ENCODE results near the gene ARHGAP8. TPM values are rescaled to one million over a fixed set of nuclear protein-coding genes. Genes with fewer than 3 reads are reported as not detected.

ARHGAP8 gene
- polyA plus RNA-seq, 10 donors, result 0.78 to 2.4 (median 1.2) TPM

DNA sequence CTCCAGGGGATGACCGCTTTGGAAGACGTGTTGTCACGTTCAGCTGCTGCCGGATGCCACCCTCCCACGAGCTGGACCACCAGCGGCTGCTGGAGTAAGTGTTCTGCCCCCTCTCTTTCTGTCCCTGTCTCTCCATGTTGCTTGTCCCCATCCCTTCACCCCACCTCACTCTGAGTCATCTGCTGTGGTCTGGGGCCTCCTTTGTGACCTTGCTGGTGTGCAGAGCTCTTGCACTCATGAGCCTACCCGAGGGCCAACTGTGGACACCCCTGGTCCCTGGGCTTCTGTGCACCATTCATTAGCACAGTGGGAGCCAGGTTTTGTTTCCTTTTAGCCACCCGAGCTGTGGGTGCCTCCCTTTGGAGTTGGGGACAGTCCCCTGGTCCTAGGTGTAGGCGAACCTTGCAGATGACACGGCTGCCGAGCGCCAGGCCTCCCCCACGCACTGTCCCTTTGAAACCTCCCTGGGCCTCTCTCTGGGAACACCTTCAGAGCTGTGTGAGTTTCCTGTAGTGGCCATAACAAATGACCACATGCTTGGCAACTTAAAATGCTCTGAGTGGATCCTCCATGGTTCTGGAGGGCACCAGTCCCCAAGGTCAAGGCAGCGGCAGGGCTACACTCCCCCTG lies 49.8 kb downstream of the ARHGAP8 start:
- DNase-seq, result no peak

DNA sequence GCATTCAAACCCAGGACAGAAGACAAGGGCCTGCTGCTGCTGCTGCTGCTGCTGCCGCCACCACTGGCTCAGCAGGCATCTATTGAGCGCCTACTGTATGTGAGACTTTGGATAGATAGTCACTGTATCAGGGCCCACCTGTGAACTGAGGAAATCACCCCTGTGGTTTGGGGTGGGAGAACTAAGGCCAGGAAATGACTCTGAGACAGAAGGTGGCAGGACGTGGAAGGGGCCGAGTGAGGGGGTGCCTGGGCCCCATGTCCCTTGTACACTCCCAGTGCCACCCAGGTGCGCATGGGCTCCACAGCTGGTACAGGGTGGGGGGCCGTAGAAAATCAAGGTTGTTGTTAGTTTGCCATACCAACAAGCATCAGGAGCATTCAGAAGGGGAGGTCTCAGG lies 50.6 kb downstream of the ARHGAP8 start:
- no peak for DNase-seq

DNA sequence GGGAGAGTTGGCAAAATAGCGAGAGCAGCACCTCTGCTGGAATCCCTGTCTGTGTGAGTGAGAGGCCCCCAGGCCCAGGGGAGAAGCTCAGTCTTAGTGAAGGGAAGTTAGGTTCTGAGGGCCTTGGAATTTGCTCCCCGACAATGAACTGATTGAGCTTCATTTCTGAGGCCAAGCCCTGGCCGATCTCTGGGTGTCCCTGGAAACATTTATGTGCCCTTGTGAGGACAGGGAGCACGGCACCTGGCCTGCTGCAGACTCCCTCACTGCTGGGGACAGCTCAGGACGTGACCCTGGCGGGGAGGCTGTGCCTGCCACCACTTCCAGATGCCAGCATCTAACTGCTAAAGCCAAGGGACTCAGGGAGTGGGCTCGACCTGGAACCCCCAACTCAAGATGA lies 52.0 kb downstream of the ARHGAP8 start:
- no peak for DNase-seq

DNA sequence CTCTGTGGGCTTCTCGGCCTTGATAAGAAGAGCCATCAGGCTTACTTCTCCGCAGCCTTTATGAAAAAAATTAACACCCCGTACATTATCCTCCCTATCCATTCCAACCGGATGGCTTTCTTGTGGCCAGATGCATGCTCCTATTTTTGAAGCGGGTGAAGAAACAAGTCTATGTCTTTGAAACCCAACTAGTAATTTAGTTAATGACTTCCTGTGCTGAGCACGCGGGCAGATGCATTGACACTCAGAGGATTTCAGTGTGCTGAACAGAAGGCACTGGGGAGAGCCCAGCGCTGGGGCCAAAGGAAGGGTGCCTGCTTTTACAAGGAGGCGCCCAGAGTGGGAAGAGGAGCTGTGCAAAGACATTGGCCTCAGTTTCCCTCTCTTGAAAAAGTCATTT lies 53.3 kb downstream of the ARHGAP8 start:
- no peak for DNase-seq

DNA sequence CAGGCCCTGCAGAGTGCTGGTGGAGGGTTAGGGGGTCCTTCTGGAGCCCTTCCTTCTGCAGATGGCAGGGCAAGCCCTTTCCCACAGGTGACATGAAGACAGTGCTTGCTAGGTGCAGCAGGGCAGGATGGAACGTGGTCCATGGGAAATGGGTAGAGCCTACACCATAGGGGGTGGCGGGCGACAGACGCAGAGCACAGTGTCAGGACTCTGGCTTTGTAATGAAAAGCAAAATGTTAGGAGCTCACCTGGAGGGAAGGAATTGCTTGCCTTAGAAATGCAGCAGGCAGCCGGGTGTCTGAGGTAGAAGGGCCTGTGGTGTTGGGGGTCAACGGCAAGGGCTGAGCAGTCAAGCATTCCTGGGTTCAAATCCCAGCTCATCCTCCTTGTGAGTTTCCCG lies 54.9 kb downstream of the ARHGAP8 start:
- no peak for DNase-seq

DNA sequence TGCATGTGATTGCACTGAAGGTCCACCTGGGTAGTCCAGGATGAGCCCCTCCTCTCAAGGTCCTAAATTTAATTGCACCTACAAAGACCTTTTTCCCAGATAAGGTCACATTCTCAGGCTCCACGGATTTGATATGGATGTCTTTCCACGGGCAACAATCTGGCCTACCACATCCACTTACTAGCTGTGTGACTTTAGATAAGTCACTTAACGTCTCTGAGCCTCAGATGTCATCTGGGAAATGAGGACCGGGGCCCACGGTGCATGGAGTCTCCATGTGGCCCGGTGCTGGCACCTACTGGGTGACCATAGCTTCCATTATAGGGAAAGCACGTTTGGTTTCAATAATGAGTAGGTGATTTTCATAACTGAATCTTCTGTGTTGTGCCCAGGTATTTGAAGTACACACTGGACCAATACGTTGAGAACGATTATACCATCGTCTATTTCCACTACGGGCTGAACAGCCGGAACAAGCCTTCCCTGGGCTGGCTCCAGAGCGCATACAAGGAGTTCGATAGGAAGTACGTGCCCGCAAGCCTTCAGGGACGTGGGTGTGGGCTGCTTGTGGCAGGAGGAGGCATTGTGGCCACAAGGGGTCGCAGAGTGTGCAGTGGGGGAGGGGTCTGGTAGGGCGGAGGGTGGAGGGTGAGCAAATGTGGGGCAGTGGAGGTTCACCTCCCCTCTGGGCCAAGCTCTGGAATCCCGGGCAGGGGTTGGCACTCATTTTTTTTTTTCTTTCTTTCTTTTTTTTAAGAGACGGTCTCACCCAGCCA lies 55.7 kb downstream of the ARHGAP8 start:
- no peak for DNase-seq

DNA sequence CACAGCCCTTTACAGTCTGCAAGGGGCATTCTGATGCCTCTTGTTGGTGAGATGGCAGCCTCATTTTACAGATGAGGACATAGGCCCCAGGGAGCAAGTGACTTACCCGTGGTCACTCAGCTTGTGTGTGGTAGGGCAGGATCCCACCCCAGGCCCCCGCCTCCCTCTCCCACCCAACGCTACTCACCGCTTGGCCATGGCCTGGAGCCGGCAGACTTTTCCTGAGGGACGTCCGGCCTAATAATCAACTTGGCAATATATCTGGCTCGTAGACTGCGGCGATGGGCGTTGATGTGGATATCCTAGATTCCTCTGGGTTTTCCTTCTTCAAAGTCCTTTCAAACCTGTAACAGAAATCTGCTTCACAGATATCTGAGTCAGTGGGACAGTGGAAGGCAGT lies 57.1 kb downstream of the ARHGAP8 start:
- no peak for DNase-seq

DNA sequence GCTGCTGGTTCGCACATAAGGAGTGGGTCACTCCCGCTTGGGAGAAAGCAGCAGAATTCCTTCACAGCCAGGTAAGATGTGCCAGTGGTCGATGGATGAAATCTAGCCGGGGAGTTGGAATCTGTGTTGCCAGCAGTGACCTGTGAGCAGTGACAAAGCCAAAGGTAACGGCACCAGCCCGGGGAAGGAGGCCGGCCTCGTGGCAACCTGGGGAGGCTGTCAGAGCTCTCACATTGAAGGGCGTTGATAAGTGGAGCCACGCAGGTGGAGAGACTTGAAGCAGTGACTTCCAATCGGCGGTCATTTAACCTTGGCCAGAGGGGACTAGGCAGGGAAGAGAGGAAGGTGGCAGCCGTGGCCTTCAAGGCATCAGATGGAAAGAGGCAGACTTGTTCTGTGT lies 58.8 kb downstream of the ARHGAP8 start:
- DNase-seq, result no peak

DNA sequence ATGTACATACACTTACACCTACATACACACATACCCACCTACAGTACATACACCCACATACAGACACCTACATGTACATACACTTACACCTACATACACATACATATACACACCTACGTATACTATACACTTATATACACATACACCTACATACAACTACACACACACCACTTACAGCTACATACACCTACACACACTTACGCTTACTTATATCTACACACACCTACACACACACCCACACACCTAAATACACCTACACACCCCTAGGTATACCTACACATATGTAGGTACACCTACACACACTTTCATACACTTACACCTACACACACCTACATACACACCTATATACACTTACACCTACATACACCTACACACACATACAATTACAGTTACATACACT lies 61.0 kb downstream of the ARHGAP8 start:
- no peak for DNase-seq

DNA sequence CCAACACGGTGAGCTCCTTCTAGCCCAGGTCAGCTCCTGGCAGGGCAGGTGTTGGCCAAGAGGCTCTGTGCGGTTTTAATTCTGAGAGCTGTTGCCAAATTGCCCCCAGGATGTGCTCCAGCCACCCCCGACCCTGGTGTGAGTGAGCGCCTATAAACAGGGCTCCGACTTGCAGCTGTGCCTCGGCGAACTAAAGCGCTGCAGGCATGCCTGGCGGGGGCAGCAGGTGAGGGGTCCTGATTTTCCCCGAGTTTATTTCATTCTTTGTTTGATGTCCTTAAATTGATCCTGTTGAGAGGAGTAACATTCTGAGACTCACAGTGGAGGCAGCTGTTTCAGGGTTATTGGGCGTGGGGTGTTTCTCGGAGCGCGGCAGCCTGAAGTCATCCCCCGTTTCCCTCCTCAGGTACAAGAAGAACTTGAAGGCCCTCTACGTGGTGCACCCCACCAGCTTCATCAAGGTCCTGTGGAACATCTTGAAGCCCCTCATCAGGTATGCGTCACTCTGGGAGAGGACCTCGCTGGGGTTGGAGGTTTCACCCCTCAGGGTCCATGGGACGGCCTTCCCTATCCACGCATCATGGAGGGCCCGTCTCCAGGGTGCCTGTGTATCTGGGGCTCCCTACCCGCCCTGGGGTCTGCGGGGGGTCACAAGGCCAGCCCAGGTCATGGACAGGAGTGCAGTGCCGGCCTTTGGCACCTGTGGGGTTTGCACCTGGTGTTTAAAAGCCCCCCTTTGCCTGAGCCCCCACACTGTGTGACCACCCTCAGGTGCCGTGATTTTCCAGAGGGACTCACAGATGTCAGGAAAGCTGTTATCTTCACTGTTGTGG lies 62.1 kb downstream of the ARHGAP8 start:
- no peak for DNase-seq

DNA sequence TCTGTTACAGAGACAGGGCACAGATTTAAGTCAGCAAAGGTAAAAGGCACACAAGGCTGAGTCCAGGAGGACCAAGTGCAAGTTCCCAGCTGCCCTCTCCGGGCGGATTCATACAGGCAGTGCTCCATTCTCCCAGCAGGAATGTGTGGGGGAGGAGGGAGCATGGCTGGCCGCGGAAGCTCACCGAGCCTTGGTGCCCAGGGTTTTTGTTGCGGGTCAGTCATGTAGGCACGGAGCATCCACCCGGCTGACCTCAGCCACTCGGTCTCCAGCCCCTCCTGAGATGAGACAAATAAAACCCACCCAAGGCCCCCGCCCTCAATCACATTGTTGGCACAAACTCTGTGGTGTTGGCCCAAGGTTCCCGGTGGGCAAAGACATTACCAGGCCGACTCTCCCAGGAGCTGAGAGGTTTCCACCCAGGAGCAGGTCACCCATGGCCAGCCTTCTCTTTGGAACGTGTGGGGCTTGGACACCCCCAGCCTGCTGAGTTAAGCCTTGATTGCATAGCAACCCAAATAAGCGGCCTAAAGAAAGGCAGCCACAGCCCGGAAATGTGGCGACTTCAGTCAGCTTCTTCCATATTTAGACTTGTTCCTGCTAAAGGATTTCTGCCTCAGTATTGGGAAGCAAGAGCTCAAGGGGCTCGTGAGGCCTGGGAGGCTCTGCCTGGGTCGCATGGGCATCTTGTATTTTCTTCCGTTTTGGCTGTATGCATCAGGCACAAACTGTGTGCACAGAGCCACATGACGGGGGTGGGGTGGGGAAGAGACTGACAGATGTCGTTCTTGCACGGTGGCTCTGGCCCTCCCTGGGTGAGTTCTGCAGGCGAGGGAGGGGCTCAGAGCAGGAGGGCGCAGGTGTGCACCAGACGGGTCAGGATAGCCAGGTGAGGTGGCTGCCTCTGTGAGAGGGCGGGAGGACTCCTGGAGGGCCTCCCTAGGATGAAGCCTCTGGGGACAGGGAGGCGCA lies 63.0 kb downstream of the ARHGAP8 start:
- DNase-seq, result no peak

DNA sequence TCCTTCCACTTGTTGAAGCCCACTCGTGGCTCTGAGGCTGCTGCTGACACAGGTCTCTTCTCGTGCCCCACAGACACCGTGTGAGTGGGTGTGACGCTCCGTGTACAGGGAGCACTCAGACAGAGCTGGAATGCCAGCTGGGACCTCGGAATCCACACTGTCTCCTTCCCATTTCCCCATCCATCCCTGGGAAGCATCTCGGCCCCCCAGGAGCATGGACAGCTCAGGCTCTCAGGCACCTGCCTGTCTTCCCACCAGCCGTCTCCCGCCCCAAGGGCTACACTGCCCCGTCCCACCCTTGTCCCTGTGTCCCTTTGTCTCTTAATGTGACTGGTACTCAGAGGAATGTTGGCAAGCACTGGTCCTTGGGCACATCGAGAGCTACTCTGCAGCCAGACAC lies 63.8 kb downstream of the ARHGAP8 start:
- DNase-seq, result no peak

DNA sequence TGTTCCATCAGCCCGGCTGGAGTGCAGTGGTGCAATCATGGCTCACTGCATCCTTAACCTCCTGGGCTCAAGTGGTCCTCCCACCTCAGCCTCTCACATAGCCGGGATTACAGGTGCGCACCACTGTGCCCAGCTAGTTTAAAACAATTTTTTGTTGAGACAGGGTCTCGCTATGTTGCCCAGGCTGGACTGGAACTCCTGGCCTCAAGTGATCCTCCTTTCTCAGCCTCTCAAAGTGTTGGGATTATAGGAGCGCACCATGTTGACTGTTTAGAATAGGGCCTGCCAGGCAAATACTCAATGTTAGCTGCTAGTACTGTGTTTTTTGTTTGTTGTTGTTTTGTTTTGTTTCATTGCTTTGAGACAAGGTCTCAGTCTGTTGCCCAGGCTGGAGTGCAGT lies 66.4 kb downstream of the ARHGAP8 start:
- no peak for DNase-seq

DNA sequence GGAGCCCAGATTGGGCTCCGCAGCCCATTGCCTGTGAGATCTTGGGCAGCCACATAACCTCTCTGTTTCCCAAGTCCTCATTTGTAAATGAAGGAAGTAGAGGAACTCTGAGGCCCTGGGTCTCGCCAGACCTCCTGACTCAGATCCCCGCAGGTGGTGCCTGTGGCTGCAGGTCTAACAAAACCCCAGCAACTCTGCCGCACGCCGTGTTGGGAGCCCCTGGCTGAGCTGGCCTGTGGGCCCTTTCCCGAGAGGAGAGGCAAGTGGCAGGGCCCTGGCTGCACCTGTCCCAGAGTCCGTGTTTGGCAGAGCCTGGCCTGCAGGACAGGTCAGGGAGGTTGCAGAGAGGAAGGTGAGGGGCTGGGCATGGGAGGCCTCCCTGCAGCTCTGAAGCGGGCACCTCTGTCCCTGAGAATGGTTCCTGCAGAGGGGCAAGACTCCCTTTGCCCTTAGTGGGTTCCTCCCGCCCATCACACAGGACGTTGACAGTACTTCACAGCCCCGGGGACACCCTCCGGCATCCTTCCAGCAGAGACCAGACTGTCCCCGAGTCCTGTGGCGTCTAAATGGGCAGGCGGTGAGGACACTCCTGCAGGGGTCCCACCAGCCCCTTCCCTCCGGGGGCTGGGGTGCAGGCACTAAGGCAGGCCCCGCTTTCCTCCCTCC lies 67.7 kb downstream of the ARHGAP8 start:
- no peak for DNase-seq

DNA sequence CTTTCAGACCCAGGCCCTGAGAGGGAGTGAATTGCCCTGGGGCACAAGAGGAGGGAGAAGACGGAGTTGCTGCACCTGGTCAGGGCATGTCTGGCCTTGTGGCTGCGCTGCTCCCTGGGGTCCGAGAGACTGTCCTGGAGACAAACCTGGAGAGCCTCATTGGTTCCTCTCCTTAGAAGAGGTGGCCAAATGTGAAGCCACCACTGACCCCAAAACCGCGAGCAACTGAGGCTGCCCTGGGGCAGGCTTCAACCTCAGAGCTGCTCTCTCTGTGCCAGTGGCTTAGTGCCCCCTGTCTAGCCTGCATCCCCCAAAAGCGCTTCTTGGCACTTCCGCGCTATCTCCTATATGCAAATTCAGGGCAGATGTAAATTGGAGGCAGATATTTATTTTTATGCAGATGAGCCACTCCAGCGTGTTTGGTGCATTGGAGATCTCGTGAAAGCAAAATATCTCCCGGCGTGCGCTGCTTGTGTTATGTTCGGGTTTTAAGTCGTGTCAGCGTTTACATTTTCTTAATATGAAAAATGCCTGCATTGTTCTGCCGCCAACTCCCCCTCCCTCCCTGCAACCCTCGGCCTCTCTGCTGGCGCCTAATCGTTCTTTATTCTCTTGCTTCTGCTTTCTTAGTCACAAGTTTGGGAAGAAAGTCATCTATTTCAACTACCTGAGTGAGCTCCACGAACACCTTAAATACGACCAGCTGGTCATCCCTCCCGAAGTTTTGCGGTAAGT lies 69.5 kb downstream of the ARHGAP8 start:
- DNase-seq, result no peak

DNA sequence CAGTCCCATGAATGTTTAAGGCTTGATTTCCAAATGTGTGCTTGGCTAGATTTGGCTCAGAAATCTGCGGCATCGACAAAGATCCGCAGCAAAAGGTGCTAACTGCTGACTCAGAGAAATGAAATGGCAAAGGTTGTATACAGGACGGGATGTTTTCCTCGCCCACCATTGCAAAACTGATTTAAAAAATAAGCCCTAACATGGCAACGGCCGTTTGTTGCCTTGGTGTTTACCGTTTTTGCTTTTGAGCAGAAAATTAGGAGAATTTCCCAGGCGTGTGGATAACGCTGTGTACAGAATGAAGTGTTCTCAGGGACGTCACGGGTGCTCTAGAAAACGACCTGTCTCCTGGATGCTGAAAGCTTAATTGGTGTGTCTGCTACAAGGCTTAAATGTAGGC lies 70.2 kb downstream of the ARHGAP8 start:
- DNase-seq, result no peak

DNA sequence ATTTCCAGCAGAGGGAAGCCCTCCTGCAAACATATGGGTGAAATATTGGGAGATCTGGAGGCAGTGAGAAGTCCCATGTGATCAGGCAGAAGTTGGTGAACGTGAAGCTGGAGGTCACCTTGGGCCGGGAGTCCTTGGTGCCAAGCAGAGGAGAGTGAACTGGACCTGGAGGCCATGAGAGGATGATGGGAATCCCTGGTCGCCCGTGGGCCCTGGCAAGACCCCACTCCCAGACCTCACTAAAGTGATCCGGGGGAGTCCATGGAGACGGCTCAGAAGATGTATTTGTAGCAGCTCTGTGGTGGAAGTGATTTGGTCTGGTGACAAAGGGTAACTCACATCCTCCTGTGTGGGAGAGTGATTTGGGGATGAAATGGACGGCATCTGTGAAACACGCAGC lies 71.0 kb downstream of the ARHGAP8 start:
- DNase-seq, result no peak

DNA sequence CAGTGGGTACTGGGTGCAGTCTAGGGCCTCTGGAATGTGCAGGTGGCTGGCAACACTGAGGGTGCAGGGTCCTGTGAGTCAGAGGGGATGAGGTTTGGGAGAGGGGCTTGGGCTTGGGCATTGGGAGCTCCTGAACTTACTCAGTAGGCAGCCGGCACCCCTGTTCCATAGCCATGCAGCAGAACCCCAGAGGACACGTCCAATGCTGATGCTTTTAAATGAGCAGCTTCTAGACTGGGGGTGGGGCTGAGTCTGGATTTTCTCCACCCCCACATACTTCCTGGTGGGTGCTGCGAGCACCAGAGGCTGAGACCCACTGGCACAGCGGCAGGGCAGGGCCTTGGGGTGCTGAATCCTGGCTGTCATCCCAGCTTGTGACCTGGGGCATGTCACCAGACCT lies 71.4 kb downstream of the ARHGAP8 start:
- DNase-seq, result no peak

DNA sequence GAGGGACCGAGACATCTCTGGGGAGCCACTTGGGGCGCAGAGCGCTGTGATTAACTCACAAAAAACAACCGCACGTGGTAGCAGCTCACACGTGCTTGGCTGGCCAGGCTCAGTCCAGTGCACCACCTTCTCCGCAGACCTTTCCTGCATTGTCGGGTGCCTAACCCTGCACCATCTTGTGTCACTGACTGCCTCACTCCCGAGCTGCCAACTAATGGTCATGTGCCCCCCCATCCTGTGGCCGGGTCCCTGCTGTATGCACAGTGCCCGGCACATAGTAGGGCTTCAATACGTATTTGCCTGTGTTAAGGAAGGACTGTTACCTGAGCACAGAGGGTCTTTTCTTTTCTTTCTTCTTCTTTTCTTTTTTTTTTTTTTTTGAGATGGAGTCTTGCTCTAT lies 71.9 kb downstream of the ARHGAP8 start:
- DNase-seq, result no peak

Measured in muscle of back (tissue), 11 donors.